Right lobe of liver (tissue), 4 donors: ENCODE results near the gene CCDC141.

Experiments used
- CTCF ChIP-seq, 4 donors: fragments of 200-600 bp in 3 of 4; fragments of 450-650 bp in 1 of 4; IDR thresholded peaks; one replicate each; pipeline versions ENCODE4 v1.5.1 to v1.8.0; 2016 to 2022; ENCODE audit warnings: antibody characterized with exemption in 4 of 4, mild to moderate bottlenecking in 2 of 4
- POLR2A ChIP-seq: fragments of 450-650 bp; IDR thresholded peaks from one replicate; pipeline ENCODE4 v1.6.1; 2017; ENCODE audit warnings: antibody characterized with exemption, mild to moderate bottlenecking
- donor health status: DM: no; HTN: no; CAD: no.
- donor health status: DM: no; HTN: no; CAD: no.
- donor health status: DM: no; HTN: yes; CAD: no.

DNA sequence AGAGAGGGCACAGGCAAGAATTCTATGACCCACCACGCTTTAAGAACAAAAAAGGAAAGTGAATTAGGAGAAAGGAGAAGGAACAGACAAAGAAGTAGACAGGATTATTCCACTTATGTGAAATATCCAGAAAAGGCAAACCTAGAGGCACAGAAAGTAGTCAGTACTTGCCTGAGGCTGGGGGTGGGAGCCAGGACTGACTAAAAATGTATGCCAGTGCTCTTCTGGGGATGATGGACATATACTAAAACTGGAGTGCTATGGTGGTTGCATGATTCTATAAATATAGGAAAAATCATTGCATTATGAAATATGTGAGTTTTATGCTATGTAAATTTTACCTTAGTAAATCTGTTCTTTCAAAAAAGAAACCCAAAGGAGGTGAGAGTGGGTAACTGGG lies 168.9 kb downstream of the CCDC141 start:
- TF ChIP-seq CTCF (IDR thresholded peaks at IDR 0.05) (no peak), POLR2A (no peak)
